GM18526 (cell line): Measurements from ENCODE around the gene KIF25.

Source experiments
- POLR2A ChIP-seq: IDR thresholded peaks from 3 replicates; pipeline ENCODE4 v1.6.1; 2011; ENCODE audit not compliant: insufficient read length; ENCODE audit errors: extremely low read depth

The KIF25 gene

GRCh38 chr6:167985911-167986595 lies 11.4 kb upstream of the KIF25 start:
- no peak for TF ChIP-seq POLR2A

GRCh38 chr6:167987396-167988153 lies 9.9 kb upstream of the KIF25 start:
- TF ChIP-seq POLR2A: no peak

- TF ChIP-seq POLR2A: no peak
These were observed 9.3 kb upstream of the KIF25 start for GRCh38 chr6:167988154-167988495.

- no peak for TF ChIP-seq POLR2A
These were observed 8.3 kb upstream of the KIF25 start for GRCh38 chr6:167988945-167989841.

GRCh38 chr6:167990016-167990945 lies 7.2 kb upstream of the KIF25 start:
- TF ChIP-seq POLR2A: no peak

GRCh38 chr6:167993169-167993568 lies 4.3 kb upstream of the KIF25 start:
- TF ChIP-seq POLR2A: no peak

- no peak for TF ChIP-seq POLR2A
These were observed 3.6 kb upstream of the KIF25 start for GRCh38 chr6:167993831-167994230.

GRCh38 chr6:167995302-167995701 lies 2.2 kb upstream of the KIF25 start:
- TF ChIP-seq POLR2A: no peak

GRCh38 chr6:167995731-167996151 lies 1.7 kb upstream of the KIF25 start:
- TF ChIP-seq POLR2A: no peak

GRCh38 chr6:167996424-167997199 lies 859 bp upstream of the KIF25 start:
- no peak for TF ChIP-seq POLR2A

- no peak for TF ChIP-seq POLR2A
These were observed 744 bp downstream of the KIF25 start for GRCh38 chr6:167998215-167998614.

- no peak for TF ChIP-seq POLR2A
These were observed 2.9 kb downstream of the KIF25 start for GRCh38 chr6:168000198-168001028.

GRCh38 chr6:168001029-168001332 lies 3.5 kb downstream of the KIF25 start:
- TF ChIP-seq POLR2A: no peak
